ENCODE data around the gene PEAR1. TPM values are rescaled to one million over a fixed set of nuclear protein-coding genes. Genes with fewer than 3 reads are reported as not detected.

Gene PEAR1
- polyA plus RNA-seq, 1 of the 3 experiments (the other 2 are of a cell fraction) = 1.2 TPM

DNA sequence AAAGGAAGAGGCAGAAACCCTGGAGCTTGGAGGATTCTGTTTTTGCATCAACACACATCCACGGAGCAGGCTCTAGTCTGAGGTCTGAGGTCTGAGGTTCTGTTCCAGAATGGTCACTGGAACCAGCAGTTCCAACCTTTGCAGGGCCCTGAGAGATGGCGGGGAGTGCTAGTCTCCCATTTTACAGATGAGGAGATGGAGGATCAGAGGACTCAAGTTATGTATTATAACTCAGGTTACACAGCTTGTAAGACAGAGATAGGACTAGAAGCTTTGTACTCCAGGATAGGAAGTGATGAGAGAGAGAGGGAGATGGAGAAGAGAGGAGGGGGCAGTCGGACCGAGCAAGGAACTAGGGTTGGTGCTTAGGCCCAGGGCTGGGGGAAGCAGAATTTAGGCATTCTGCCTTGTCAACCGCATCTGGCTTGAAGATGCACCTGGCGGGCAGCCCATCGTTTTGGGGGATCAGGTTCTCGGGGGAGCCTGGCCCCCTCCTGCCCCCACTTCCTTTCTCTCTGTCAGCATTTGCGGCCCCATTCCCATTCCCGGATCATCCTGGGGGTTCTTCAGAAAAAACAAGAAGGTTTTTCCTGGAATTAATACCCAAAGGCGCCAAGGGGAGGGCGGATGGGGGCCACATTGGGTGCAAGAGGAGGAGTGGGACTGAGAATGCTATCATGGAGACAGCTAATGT is 5.6 kb downstream of the PEAR1 start:
- 0 out of 2 replicates have a peak overlapping the region, but pooled peaks have one; percentile 77 for H3K4me2 ChIP-seq
- peaks cover 40 to 66% of the 10 kb centered on the region in 2 experiments; a peak in 3 of 4 replicates for H3K4me1 ChIP-seq (ENCODE audit: control insufficient read depth in 1 of 2, insufficient read depth in 2 of 2, low read depth in 1 of 2, low read length in 1 of 2)
- H2AFZ ChIP-seq (ENCODE audit: low read depth) = no peak overlapping the region
- WGBS (ENCODE audit: low lambda C conversion rate) = 93% methylated on average over 12 of the region's 12 CpGs
- POLR2A ChIA-PET = no interaction called here
- no peaks in the 10 kb centered on the region for H3K36me3 ChIP-seq (replicated peaks in 1 of 2; ENCODE audit: control insufficient read depth in 1 of 2, insufficient read depth in 2 of 2, low read length in 1 of 2)
- CTCF ChIA-PET = interaction anchor here (1.0 to 9.4 kb wide), 10 partner anchors 8 to 240 kb away, joined by 3 to 110 read pairs (median 5); partner anchors contain the start of genes LRRC71, NTRK1 and PEAR1
- no peaks in the 10 kb centered on the region for H4K20me1 ChIP-seq (ENCODE audit: insufficient read depth)
- H3K27me3 ChIP-seq (ENCODE audit: insufficient read depth) = no peaks in the 10 kb centered on the region
- TF ChIP-seq TEAD4 (IDR thresholded peaks at IDR 0.05; ENCODE audit: borderline replicate concordance, insufficient read depth) (no peak), TCF12 (IDR thresholded peaks at IDR 0.05) (no peak), TAF1 (IDR thresholded peaks at IDR 0.05; ENCODE audit: borderline replicate concordance, low read depth, low read length) (no peak), ELF1 (IDR thresholded peaks at IDR 0.05) (no peak), GABPA (IDR thresholded peaks at IDR 0.05; ENCODE audit: low read depth) (no peak), MXI1 (IDR thresholded peaks at IDR 0.05; ENCODE audit: low read depth, low read length) (no peak)
- TF ChIP-seq, protein P1, sequence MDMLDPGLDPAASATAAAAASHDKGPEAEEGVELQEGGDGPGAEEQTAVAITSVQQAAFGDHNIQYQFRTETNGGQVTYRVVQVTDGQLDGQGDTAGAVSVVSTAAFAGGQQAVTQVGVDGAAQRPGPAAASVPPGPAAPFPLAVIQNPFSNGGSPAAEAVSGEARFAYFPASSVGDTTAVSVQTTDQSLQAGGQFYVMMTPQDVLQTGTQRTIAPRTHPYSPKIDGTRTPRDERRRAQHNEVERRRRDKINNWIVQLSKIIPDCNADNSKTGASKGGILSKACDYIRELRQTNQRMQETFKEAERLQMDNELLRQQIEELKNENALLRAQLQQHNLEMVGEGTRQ (IDR thresholded peaks at IDR 0.05; ENCODE audit: borderline replicate concordance, low read depth, low read length) = no peak
- TF ChIP-seq, protein P2, sequence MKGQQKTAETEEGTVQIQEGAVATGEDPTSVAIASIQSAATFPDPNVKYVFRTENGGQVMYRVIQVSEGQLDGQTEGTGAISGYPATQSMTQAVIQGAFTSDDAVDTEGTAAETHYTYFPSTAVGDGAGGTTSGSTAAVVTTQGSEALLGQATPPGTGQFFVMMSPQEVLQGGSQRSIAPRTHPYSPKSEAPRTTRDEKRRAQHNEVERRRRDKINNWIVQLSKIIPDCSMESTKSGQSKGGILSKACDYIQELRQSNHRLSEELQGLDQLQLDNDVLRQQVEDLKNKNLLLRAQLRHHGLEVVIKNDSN (IDR thresholded peaks at IDR 0.05; ENCODE audit: borderline replicate concordance, low read depth) = no peak
- TF ChIP-seq, protein P3, sequence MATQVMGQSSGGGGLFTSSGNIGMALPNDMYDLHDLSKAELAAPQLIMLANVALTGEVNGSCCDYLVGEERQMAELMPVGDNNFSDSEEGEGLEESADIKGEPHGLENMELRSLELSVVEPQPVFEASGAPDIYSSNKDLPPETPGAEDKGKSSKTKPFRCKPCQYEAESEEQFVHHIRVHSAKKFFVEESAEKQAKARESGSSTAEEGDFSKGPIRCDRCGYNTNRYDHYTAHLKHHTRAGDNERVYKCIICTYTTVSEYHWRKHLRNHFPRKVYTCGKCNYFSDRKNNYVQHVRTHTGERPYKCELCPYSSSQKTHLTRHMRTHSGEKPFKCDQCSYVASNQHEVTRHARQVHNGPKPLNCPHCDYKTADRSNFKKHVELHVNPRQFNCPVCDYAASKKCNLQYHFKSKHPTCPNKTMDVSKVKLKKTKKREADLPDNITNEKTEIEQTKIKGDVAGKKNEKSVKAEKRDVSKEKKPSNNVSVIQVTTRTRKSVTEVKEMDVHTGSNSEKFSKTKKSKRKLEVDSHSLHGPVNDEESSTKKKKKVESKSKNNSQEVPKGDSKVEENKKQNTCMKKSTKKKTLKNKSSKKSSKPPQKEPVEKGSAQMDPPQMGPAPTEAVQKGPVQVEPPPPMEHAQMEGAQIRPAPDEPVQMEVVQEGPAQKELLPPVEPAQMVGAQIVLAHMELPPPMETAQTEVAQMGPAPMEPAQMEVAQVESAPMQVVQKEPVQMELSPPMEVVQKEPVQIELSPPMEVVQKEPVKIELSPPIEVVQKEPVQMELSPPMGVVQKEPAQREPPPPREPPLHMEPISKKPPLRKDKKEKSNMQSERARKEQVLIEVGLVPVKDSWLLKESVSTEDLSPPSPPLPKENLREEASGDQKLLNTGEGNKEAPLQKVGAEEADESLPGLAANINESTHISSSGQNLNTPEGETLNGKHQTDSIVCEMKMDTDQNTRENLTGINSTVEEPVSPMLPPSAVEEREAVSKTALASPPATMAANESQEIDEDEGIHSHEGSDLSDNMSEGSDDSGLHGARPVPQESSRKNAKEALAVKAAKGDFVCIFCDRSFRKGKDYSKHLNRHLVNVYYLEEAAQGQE (IDR thresholded peaks at IDR 0.05; ENCODE audit: low read depth, low read length) = no peak
- DNase-seq = no peak
- H3K9me2 ChIP-seq = no peaks in the 10 kb centered on the region
- no peaks in the 10 kb centered on the region for H3K79me2 ChIP-seq (ENCODE audit: insufficient read depth)
- peak overlapping the region; percentile 74; the same call in 1 of the 2 replicates for H3K9ac ChIP-seq
- no peak overlapping the region for H3K4me3 ChIP-seq (ENCODE audit: low read depth in 2 of 2, low read length in 1 of 2)
- peaks cover 24% of the 10 kb centered on the region for H3F3A ChIP-seq (replicated peaks; ENCODE audit: insufficient read depth)
- peak overlapping the region in 1 of 2 experiments; percentile 87; a peak in 2 of 4 replicates for H3K27ac ChIP-seq (ENCODE audit: low read depth in 2 of 2, low read length in 1 of 2)
- H3K9me3 ChIP-seq = no peaks in the 10 kb centered on the region
